GM19395 (cell line): ENCODE measurements around the gene SERPING1.

Experiments used
- ATAC-seq: cut with Tn5 transposase; IDR thresholded peaks from one replicate; pipeline ENCODE4 v1.9.1; 2021; ENCODE audit warnings: mild to moderate bottlenecking, moderate library complexity; ENCODE audit not compliant: unreplicated experiment

Gene SERPING1

DNA sequence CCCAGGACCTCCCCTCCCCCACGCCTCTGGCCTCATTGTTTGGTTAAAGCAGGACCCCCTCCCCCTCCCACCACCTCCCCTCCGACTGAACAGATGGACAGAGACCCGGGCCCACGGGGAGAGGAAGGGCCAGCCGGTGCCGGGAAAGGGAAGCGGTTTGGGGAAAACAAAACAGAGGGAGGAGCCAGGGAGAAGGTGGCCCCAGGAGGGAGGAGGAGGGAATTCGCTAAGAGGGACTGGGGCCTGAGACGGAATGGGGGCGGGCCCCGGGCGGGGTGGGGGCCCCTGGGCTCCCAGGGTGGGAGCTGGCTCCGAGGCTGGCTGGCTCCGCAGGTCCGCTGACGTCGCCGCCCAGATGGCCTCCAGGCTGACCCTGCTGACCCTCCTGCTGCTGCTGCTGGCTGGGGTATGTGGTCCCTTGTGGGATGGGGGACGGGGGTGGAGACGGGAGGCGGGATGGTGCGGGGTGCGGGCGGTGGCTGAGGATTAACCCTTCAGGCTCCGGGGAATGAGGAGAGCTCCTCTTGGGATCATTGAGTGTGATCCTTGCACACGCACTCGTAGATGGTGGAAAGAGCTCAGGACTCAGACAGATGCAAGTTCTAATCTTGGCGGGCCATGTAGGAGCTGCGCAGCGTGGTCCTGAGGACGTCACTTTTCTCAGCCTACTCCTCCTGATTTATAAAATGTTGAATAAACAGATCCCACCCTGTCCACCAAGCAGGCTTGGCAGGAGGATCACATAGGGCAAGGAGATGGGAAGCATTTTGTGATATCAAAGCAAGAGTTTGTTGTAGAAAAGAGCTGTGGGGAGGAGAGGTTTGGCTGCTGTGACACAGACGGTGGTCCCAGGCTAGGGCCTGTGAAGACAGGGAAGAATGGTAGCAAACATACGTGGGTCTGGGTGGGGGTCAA lies 688 bp downstream of the SERPING1 start:
- no peak for ATAC-seq

DNA sequence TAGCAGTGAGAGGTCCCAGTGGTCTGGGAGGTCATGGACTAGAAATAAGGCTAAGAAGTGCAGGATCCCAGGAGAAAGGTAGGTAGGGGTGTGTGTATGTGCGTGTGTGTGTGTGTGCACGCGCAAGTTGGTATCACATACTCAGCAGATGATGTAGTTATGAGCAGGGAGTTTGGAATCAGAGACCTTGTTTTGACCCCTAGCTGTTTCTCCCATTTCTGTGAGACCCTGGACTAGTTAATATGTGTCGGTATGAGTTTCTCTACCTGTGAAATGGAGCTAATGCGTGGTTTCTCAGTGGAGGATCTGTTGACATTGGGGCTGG lies 1.3 kb downstream of the SERPING1 start:
- no peak for ATAC-seq

DNA sequence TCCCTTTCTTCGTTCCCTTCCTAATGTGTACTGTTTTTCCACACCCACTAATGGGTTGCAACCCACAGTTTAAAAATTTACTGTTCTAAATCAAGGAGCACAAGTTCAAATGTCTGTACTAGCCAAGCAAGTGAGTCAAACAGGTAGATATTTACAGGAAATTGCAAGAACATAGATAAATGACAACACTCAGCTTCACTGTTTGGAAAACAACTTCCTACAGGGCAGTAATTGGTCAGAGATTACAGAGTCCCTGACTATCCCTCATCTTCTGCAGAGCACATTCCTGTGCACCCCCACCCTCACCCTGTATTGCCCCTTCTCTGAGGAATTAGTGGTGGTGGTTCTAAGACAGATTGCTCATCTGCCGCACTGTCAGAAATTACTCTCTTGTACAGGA lies 1.9 kb downstream of the SERPING1 start:
- ATAC-seq, result no peak

DNA sequence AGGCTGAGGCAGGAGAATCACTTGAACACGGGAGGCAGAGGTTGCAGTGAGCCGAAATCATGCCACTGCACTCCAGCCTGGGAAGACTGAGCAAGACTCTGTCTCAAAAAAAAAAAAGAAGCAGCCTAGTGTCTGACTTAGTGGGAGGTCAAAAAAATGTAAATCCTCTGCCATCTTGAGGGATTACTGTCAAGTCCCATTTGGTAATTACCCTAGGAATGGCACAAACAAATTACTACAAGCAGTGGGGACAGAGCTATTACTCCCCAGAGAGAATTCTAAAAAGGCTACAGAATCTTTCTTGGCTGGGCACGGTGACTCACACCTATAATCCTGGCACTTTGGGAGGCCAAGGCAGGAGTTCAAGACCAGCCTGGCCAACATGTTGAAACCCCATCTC lies 3.8 kb downstream of the SERPING1 start:
- ATAC-seq, result no peak

DNA sequence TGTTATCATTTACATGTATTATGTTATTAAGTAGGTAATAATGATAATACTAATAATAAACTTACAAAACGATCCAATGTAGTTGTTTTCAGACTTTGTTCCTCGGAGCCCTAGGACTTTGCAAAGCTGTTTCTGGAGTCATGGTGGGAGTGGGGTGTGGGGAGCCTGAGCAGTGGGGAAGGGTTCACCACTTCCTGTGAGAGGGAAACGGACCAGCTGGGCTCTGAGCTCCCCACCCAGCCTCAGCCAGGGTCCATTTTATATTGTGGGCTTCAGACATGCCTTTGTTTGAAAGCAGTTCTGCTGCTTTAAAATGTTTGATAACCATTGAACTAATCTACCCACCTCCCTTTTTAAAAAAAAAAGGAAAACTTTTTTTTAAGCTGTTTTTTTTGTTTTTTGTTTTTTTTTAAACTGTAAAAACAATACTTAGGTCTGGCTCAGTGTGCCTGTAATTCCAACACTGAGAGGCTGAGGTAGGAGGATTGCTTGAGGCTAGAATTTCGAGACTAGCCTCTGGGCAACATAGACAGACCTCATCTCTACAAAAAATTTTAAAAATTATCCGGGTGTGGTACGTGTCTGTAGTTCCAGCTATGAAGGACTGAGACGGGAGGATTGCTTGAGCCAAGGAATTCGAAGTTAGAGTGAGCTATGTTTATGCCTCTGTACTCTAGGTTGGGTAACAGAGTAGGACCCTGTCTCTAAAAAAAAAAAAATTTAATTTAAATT lies 7.0 kb downstream of the SERPING1 start:
- ATAC-seq, result no peak

DNA sequence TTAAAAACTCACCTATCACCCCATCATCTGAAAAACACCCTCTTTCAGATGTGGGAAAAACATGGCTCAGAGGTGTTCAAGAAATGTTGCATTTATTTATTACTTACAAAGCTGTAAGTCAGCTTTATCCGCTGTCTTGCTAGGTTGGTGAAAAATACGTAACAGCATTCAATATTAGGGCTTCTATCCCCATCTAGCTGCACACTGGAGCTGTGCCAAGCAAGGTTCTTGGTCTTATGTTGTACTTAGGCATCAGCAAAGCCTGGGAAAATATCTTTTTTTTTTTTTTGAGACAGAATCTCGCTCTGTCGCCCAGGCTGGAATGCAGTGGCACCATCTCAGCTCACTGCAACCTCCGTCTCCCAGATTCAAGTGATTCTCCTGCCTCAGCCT lies 7.5 kb downstream of the SERPING1 start:
- ATAC-seq, result no peak

DNA sequence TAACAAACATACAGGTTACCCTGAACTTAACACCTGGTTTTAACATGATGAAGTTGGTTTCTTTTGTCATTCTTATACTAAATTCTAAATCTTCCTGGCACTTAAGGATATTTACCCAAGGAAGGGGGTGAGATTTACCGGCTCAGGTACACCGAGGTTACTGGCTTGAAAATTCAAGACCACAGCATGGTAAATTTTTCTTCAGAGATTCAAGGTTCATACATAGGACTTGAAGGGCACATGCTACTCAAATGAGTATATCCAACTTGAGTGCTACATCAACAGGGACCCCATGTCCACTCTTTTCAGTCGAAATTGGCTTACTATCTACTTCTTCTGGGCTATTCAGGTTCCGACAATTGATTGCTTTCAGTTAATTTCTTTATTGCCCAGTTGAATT lies 12.7 kb downstream of the SERPING1 start:
- ATAC-seq, result no peak

DNA sequence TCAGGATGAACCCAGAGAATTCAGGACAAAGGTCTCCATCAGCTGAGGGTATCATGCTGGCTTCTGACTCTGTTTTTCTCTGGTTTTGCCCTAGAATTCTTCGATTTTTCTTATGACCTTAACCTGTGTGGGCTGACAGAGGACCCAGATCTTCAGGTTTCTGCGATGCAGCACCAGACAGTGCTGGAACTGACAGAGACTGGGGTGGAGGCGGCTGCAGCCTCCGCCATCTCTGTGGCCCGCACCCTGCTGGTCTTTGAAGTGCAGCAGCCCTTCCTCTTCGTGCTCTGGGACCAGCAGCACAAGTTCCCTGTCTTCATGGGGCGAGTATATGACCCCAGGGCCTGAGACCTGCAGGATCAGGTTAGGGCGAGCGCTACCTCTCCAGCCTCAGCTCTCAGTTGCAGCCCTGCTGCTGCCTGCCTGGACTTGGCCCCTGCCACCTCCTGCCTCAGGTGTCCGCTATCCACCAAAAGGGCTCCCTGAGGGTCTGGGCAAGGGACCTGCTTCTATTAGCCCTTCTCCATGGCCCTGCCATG lies 16.8 kb downstream of the SERPING1 start:
- ATAC-seq, result no peak

DNA sequence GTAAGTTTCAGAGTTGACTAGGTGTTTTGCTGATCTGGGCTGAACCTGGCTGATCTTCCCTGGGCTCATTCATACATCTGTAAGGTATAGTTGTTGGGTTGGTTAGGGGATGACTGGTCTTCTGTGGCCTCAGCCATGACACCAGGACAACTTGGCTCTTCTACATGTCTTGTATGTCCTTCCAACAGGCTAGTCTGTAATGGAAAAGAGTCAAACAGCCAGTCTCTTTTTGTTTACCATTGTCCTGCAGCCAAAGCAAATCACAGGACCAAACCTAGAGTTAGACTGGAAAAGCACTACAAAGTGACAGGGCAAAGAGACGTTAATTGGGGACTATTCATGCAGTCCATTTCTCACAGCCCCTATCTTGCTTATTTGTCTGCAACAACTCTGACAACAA lies 17.8 kb downstream of the SERPING1 start:
- ATAC-seq, result no peak

DNA sequence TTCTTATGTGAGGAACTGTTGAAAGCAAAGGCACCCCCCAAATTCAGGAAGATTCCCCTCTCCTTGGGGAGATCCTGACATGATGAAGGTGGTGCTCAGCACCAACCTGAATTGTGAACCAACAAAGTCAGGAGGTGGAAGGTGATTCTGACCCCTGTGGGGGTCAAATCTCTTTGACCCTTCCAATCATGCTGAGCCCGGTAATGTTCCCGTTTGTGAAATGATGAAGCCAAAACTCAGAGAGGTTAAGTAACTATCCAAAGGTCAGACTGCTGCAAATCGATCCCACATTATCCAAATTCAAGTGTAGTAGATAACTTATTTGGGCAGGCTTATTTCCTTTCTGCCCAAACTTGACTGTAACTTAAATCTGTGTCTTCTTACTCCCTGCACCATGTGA lies 19.1 kb downstream of the SERPING1 start:
- ATAC-seq, result no peak

DNA sequence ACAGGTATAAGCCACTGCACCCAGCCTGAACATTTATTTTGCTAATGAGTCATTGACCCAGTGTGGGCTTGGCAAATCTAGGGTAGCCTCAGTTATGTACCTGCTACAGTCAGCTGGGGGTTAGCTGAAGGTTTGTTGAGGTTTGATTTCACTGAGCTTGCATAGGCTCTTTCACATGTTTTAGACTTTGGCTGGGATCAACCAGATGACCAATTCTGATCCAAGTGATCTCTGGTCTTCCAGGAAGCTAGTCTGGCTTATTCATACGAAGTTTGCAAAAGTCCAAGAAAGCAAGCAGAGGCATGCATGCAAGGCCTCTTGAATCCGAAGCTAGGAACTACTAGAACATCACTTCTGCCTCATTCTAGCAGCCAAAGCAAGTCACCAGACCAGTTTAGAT lies 21.0 kb downstream of the SERPING1 start:
- no peak for ATAC-seq

DNA sequence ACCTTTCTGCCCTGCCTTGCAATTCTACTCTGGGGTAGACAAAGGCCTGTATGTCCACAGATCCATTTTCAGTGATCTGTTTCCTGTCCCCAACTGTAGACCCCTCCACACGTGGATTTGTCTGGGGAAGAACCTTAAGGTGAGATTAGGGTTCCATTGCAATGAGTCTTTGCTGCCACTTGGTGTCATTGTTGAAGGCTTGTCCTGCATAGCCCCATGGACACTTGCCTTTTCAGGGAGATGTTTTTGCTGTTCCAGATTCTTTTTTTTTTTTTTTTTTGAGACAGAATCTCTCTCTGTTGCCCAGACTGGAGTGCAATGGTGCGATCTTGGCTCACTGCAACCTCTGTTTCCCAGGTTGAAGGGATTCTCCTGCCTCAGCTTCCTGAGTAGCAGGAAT lies 21.8 kb downstream of the SERPING1 start:
- ATAC-seq, result no peak

DNA sequence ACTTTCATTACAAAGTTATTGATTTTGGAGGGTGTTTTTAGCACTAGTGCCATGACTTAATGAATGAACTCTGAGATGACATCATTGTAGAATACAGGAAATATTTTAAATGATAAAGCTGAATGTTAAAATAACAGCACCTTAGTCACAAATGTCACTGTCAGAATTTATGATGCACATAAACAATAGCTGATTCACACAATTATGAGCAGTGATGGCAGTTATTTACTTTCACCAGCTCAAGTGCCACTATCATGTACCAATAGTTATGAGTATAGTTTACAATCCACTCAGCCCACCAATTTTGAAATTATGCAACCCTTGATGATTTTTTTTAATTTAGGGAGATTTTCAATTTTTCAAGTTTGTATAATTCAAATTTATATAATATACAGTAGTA lies 23.0 kb downstream of the SERPING1 start:
- no peak for ATAC-seq

DNA sequence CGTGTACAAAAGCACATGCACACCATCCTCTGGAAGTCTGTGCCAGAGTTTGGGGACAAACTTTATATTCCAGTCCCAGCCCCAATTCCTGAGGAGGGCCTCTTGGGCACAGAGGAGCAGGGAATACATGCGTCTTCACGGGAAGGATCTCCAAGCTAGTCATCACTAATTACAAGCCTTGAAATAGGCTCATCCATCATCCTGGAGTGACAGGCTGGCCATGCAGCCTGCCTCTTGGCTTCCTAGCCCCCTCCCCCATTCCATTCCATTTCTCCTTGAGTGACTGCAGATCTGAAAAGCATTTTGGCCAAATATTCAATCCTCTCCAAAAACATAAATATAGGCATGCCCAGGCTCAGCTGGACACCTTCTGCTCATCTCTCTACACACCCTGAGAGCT lies 24.8 kb downstream of the SERPING1 start:
- ATAC-seq, result no peak

DNA sequence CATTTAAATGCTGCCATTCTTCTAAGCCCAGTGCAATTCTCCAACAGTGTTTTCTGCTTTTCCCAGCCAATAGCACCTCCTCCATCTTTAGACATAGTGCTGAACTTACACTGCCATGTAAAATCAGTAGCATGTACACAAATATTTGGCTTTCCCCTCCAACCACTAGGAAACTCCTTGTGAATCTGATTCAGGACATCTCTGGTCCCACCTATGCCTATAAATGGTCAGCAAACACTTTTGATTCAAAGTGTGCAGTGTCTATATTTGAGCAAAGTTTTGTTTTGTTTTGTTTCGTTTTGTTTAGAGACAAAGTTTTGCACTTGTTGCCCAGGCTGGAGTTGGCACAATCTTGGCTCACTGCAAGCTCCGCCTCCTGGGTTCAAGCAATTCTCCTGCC lies 27.4 kb downstream of the SERPING1 start:
- no peak for ATAC-seq

DNA sequence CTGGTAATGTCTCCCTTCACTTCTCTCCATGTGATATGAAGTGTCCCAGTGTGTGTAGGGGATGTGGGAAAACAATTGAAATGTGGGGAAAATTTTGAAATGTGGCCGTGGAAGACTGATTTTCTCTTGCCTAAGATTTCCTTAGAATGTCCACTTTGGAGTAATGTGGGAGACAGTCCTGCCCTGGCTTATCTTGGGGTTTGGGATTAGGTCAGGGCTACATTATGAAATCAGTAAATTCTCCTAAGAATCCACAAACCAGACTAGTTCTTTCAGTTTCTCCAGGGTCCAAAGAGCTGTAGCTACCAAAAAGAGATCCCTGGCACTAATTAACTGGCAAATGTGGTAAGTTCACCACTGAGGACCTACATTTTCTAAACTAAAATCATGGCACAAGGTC lies 29.4 kb downstream of the SERPING1 start:
- no peak for ATAC-seq

DNA sequence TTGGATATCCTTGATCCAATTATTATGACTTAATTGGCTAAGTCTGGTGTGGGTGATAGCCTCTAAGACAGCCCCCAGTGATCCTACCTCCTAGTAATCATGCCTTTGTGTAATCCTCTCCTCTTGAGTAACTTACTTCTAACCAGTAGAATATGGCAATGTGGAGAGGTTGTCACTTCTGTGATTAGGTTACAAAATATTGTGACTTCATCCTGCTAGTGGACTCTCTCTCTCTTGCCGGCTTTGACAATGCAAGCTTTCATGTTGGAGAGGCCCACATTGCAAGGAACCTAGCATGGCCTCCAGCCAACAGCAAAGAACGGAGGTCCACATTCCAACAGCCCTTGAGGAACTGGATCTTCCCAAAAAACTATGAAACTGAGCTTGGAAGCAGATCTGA lies 32.7 kb downstream of the SERPING1 start:
- no peak for ATAC-seq

DNA sequence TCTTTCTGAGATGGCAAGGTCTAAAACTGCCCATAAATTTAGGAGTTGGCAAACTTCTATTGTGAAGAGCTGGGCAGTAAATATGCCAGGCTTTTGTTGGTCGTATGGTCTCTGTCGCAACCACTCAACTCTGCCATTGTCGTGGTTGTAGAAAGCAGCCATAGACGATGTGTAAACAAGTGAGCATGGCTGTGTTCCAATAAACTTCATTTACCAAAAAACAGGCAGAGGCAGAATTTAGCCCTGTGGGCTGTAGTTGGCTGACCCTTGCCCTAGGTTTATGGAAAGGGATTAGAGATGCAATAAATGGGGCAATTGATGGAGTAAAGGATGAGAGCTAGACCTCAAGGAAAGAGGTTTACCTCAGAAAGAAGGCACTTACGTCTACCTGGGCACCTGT lies 34.6 kb downstream of the SERPING1 start:
- ATAC-seq, result no peak

DNA sequence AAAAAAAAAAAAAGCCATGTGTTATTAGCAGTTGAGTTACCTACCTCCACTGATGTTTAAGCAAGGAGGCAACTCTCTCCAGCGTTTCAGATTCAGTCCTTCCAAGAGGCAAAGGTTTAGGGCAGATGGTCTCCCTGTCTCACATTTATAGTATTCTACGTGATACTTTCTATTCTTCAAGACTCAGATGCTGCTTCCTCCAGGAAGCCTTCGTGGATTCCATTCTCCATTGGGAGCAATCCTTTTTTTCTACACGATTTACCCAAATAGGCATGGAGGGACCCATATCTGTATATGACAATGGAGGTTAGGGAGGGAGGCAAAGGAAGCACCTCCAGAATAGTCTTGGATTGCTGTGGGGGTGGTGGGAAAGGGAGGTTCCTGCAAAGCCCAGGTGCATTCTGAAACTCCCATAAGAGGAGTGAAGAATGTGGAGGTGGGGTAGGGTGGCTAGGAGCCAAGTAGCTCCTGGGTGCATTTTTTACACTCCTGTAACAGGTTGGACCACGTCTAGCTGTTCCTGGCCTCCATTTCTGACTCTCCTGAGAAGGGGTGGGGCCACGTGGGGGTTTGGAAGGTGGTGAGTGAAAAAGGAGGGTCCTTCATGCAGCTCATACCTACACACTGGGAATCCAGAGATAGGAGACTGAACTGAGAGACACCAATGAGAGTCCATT lies 36.0 kb downstream of the SERPING1 start:
- ATAC-seq, result no peak

DNA sequence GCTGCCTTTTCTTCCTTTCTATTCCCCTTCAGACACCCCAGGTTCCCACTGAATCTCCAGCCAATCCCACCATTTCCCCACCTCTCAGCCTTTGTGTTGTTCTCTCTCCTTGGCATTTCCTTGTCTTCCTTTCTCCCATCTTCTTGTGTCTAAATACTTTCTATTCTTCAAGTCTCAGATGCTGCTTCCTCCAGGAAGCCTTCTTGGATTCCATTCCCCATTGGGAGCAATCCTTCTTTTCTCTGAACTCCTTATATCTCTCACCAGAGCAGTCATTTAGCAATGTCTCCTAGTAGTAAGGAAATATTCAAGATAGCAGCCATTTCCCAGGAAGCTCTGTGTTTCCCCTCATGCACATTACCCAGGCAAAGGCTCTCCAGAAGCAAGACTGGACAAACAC lies 36.8 kb downstream of the SERPING1 start:
- ATAC-seq, result no peak

DNA sequence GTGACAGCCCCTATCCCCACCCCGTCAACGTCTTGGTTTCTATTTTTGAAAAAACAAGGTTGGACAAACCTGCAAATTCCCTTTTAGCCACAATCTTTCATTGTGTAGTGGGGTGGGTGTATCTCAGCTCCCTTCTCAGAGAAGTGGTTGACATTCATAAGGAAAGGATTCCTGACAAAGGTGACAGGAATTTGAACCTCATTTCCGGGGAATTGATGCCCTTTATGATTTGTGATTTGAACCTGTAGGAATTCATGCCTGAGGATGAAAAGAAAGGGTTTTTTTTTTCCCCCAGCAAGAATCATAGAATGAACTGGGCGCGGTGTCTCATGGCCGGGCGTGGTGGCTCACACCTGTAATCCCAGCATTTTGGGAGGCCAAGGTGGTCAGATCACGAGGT lies 37.8 kb downstream of the SERPING1 start:
- no peak for ATAC-seq

DNA sequence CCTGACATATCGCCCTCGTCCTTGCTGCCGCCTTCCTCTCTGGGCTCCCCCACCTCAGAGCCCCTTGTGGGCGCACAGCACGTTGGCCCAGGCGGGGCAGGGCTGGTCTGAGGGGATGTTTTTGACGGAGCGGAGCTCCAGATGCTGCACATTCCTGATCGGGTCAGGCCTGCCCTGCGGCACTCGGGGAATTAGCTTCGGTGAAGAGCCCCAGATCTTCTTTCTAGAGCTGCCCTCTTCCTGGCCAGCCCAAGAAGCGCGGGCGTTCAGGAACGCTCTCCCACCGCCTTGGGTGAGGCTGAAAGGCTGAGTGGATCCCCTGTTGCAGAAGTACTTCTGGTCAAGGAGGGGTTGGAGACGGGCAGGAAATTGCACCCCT lies 40.1 kb downstream of the SERPING1 start:
- no peak for ATAC-seq
